ENCODE results near the gene ARMC2. TPM values are rescaled to one million over a fixed set of nuclear protein-coding genes. Genes with fewer than 3 reads are reported as not detected.
A peak's percentile ranks its signal among the peaks of the same experiment; 100 is the strongest.

Gene ARMC2
- total and polyA plus RNA-seq, 8 donors = 7.8 to 30.0 (median 24.9) TPM

GRCh38 chr6:108998485-108998884 is 150.3 kb downstream of the ARMC2 start:
- DNase-seq (no peak), ATAC-seq (no peak)
- Histone ChIP-seq H3K27me3 (no peaks in the 10 kb centered on the region), H3K4me1 (peaks cover 15 to 19% of the 10 kb centered on the region in 2 donors), H3K4me3 (no peak overlapping the region), H3K27ac (no peak overlapping the region), H3K9me3 (no peaks in the 10 kb centered on the region), H3K36me3 (peaks cover 0 to 36% of the 10 kb centered on the region in 2 donors)
- TF ChIP-seq, protein P1, sequence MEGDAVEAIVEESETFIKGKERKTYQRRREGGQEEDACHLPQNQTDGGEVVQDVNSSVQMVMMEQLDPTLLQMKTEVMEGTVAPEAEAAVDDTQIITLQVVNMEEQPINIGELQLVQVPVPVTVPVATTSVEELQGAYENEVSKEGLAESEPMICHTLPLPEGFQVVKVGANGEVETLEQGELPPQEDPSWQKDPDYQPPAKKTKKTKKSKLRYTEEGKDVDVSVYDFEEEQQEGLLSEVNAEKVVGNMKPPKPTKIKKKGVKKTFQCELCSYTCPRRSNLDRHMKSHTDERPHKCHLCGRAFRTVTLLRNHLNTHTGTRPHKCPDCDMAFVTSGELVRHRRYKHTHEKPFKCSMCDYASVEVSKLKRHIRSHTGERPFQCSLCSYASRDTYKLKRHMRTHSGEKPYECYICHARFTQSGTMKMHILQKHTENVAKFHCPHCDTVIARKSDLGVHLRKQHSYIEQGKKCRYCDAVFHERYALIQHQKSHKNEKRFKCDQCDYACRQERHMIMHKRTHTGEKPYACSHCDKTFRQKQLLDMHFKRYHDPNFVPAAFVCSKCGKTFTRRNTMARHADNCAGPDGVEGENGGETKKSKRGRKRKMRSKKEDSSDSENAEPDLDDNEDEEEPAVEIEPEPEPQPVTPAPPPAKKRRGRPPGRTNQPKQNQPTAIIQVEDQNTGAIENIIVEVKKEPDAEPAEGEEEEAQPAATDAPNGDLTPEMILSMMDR (IDR thresholded peaks at IDR 0.05) = no peak
- intact Hi-C loops (cut with DNase I) = no loop called here

DNA sequence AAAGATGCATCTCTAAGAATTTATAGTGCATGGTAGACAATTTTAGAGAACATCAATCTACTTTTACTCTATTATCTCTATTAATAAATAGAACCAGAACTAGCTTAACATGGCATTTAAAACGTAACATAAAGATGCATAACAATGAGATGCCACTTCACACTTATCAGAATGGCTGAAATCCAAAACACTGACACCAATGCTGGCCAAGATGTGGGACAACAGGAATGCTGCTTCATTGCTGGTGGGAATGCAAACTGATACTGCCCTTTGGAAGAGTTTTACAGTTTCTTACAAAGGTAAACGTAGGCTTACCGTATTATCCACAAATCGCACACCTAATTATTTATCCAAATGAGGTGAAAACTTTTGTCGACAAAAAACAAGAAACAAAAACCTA is 151.2 kb downstream of the ARMC2 start:
- no peak for DNase-seq
- peaks cover 0 to 27% of the 10 kb centered on the region in 2 donors for H3K36me3 ChIP-seq
- peaks cover 15 to 21% of the 10 kb centered on the region in 2 donors for H3K4me1 ChIP-seq
- ATAC-seq = no peak
- TF ChIP-seq, protein P1 (IDR thresholded peaks at IDR 0.05) = no peak
- no peak overlapping the region for H3K4me3 ChIP-seq
- H3K9me3 ChIP-seq = no peaks in the 10 kb centered on the region
- H3K27me3 ChIP-seq = no peaks in the 10 kb centered on the region
- no peak overlapping the region for H3K27ac ChIP-seq
- intact Hi-C loops (cut with DNase I) = no loop called here

DNA sequence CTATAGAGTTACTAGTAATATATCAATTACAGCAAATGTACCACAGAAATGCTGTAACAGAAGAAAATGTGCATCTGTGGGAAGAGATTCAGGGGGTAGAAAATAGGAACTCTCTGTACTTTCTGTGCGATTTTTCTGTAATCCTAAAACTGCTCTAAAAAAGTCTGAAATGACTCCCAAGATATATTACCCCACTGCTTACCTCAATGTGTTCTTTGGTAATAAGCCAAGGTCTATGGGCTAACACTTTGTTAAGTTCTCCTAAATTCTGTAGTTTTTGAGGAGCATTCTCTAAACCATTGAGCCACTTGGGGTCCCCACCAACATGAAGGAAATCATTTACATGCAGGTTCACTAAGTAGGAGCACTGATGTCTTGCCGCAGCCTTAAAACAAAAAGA is 152.1 kb downstream of the ARMC2 start:
- ATAC-seq = no peak
- intact Hi-C loops (cut with DNase I) = no loop called here
- no peak for DNase-seq
- TF ChIP-seq, protein P1 (IDR thresholded peaks at IDR 0.05) = no peak
- Histone ChIP-seq H3K9me3 (no peaks in the 10 kb centered on the region), H3K4me1 (peaks cover 19 to 28% of the 10 kb centered on the region in 2 donors), H3K4me3 (no peak overlapping the region), H3K27ac (no peak overlapping the region), H3K27me3 (no peaks in the 10 kb centered on the region), H3K36me3 (peaks cover 0 to 22% of the 10 kb centered on the region in 2 donors)

GRCh38 chr6:109001291-109001894 is 153.2 kb downstream of the ARMC2 start:
- TF ChIP-seq, protein P1 (IDR thresholded peaks at IDR 0.05) = no peak
- intact Hi-C loops (cut with DNase I) = no loop called here
- Histone ChIP-seq H3K36me3 (peaks cover 0 to 20% of the 10 kb centered on the region in 2 donors), H3K27me3 (no peaks in the 10 kb centered on the region), H3K9me3 (no peaks in the 10 kb centered on the region), H3K4me1 (peaks cover 19 to 37% of the 10 kb centered on the region in 2 donors), H3K27ac (peak overlapping the region; percentile 20 to 74), H3K4me3 (no peak overlapping the region)
- no peak for ATAC-seq
- DNase-seq = peak in 2 of 4 donors; percentile 61 to 77

DNA sequence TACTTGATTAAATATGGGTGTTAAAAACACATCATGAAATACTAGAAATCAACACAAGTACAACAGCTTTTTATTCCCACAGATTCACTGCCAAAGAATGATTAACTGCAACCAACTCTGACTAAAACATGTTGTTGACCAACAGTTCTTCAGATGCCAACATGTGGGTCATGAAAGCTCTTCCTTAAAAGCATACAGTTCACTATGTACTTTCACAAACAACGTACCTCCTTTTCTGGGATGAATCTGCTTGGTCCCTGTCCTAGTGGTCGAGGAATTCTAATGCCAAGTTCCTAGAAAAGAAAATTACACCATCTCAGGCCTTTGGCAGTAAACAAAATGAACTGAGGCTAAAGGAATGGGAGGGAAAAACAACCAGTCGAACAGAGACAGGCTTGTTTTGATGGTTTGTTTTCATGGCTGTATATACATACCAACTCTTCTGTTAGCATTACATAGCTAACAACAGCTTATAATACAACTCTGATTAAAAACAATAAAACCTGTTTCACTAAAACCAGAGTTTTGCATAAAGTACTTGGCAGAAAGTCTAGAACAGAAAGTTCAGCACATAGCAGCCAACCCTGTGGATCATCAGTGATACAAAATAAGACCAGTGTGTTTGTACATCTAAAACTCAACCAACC is 154.0 kb downstream of the ARMC2 start:
- DNase-seq (peak in 2 of 4 donors; percentile 63 to 65), ATAC-seq (peak; percentile 48)
- no peaks in the 10 kb centered on the region for H3K27me3 ChIP-seq
- H3K4me1 ChIP-seq = peaks cover 19 to 45% of the 10 kb centered on the region in 2 donors
- H3K9me3 ChIP-seq = no peaks in the 10 kb centered on the region
- intact Hi-C loops (cut with DNase I) = no loop called here
- TF ChIP-seq, protein P1 (IDR thresholded peaks at IDR 0.05) = no peak
- H3K27ac ChIP-seq = peak overlapping the region; percentile 20 to 74
- H3K4me3 ChIP-seq = no peak overlapping the region
- peaks cover 0 to 18% of the 10 kb centered on the region in 2 donors for H3K36me3 ChIP-seq
